GM21447 (cell line): Measurements from ENCODE around the gene IGIP.
A peak's percentile ranks its signal among the peaks of the same experiment; 100 is the strongest.
"Not testable (repeated sequence)": the region's sequence is repeated elsewhere in the genome, so short reads cannot be mapped to it uniquely, and the experiment has no call there.

Experiments
- ATAC-seq: cut with Tn5 transposase; IDR thresholded peaks from one replicate; pipeline ENCODE4 v1.9.1; 2021; ENCODE audit not compliant: unreplicated experiment

Gene IGIP

DNA sequence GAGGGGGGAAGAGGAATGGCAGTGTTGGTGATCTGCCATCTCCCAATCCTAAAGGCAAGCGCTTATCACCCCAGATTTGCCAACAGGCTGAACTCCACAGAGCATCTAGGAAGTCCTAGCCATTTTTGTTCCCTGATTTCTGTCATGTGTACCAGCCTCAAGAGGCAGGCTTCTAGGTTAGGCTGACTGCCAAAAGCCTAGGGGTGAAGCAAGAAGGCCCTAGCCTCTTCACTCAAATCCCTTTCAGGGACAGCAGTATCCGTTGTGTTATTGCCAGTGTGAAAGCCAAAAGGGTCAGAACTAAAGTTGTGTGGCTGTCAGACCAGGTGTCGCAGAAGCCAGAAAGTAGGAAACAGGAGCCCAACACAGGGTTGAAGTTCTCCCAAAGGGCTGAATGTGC is 14.7 kb downstream of the IGIP start:
- no peak for ATAC-seq

DNA sequence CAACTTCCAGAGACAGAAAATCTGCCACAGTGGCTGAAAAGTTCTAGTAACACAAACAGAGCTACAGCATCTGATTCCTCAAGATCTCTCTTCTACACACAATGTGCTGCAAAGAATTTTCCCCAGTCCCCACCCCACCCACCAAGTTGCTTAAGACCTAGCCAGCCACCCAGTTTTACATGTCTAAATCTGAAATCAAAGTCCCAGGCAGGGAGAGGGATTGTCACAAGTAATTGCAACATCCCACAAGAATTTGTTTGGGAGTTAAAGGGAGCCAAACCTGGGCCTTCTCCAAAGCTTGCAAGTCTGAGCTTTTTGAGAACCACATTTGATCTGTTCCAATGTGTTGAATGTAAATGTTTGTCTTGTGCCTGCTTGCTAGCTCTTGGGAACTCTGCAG is 15.5 kb downstream of the IGIP start:
- no peak for ATAC-seq

GRCh38 chr5:140142246-140142645 is 16.5 kb downstream of the IGIP start:
- ATAC-seq = no peak

DNA sequence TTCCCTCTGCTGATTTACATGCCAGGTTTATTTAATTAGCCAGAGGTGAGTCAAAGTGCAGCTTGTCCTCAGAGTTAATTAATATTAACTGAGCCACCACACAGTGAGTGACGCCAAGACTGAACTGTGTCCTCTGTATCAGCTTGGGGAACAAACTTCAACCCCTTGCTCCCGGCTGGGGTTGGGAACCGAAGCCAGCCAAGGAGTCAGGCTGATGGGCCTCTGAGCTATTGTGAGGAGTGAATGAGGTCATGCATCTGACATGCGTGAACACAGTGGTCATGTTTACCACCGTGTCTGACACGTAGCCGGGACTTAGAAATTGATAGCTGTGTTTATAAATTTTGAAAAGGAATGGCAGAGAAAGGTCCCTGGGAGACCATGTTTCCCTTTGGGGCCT is 17.1 kb downstream of the IGIP start:
- no peak for ATAC-seq

DNA sequence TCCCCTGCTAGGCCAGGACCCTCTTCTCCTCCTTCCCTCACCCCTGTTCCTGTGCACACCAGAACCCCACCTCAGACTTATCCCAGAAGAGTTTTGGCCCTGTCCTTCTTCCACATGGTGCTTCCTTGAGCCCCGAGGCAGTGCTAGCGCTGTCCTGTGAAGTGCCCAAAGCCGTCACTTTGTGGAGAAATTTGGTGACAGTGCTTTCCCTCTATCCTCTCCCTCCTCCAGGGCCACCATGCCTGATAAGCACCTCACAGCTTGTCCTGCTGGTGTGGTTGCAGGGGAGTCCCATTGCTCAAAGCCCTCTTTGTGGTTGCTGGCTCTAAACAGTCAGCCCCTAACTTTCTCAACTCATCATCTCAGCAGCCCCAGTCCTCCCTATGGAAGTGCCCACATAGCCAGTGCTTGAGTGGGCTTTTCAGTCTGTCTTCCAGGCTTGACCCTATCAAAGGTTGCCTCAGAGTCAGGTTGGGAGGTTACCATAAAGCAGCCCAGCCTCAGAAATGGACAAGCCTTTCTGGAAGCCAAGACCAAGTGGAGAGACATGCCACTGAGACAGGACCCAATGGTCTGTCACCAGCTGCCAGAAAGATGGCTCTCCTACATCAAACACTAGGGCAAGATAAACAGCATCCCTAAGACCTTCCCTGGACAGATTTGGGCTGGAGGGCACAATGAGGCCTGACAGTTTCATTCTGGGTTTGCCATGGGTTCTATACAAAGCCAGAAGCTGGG is 18.0 kb downstream of the IGIP start:
- peak; percentile 15 for ATAC-seq

GRCh38 chr5:140145256-140145655 is 19.5 kb downstream of the IGIP start:
- no peak for ATAC-seq

- peak; percentile 60 for ATAC-seq
These were observed 20.2 kb downstream of the IGIP start for GRCh38 chr5:140145818-140146522.

DNA sequence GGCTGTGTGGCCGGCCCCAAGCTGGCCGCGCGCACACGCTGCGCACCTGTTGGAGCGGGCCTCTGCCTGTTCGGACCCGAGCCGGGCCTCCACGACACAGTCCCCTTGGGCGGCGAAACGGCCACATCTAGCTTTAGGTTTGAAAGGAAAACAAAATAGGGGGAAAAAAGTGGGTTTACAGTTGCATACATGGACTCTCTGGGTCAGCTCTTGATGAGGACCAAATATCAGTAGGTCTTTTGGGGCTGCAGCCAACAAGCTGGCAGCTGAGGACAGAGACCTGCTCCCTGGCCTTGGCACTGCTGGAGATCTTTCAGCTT is 20.7 kb downstream of the IGIP start:
- ATAC-seq = no peak

- ATAC-seq = no peak
These were observed 21.7 kb downstream of the IGIP start for GRCh38 chr5:140147460-140147859.

DNA sequence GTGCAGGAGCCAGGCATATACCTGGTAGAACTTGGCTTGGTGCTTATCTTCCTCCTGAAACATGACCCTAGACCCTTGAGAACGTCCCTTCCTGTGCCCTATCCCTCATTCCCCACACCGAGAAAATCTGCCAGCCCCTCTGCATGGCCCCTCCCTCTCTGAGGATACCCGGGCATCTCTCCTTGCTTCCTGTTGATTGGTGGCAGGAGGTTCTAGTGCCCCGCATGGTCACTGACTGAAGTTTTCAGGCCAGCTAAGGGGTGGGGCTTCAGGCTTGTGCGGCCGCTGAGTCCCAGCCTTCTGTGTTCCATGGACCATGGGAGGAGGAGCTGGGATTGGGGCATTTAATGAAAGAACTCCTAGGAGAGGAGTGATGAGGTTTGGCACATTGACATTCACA is 22.8 kb downstream of the IGIP start:
- no peak for ATAC-seq

GRCh38 chr5:140150201-140150600 is 24.5 kb downstream of the IGIP start:
- ATAC-seq = no peak

- ATAC-seq = no peak
These were observed 25.6 kb downstream of the IGIP start for GRCh38 chr5:140151144-140152021.

GRCh38 chr5:140152022-140152999 is 26.6 kb downstream of the IGIP start:
- ATAC-seq = no peak

DNA sequence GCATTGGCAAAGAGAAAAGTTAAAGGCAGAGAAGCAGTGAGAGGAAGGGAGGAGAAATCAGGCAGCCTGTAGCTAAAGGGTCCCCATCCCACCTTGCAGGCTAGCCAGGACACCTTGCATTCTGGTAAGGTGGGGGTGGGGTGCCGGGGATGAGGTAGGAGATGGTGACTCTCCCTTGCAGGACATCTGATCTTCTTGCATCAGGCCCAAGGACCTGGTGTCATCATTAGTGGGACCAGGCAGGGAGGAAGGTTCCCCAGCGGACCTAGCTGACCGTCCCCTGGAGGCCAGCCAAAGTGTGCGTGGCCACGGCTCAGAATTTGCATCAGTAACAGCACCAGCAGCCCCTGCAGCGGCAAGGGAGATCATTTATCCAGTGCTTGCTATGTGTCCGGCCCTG is 27.5 kb downstream of the IGIP start:
- no peak for ATAC-seq

- no peak for ATAC-seq
These were observed 28.2 kb downstream of the IGIP start for GRCh38 chr5:140153905-140154304.

GRCh38 chr5:140154710-140155381 is 29.1 kb downstream of the IGIP start:
- ATAC-seq = not testable (repeated sequence)

DNA sequence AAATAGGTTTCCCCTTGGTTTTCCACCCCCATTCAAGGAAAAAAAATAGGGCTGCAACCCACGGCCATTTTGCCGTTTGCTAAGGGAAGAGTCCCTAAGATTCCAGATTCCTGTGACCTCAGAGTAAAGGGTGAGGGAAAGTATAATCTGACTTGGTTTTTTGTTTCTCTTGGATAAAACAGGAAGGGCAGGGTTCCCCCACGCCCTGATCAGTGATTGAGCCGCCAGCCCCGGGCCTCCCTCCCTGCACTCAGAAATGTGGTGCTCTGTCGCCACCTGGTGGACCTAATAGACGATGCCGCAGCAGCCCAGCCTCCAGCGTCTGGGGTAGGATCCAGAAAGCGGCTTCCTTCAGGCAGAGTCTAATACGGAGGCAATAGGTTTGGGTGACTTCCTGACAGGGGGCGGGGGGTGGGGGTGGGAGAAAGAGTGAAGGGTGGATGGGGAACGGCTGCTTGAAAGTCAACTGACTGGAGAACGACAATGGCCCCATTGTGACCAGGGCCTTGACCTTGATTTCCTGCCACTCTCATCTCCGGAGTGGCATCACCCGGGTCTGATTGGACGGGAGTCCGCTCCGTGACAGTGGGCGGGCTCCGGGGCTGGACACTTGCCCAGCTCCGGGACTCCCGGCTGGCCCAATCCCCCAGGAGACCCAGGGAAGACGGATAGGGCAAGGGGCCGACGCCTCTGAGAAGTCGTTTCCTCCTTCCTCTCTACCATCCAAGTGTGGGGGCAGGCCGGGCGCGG is 31.5 kb downstream of the IGIP start:
- peak; percentile 99 for ATAC-seq

DNA sequence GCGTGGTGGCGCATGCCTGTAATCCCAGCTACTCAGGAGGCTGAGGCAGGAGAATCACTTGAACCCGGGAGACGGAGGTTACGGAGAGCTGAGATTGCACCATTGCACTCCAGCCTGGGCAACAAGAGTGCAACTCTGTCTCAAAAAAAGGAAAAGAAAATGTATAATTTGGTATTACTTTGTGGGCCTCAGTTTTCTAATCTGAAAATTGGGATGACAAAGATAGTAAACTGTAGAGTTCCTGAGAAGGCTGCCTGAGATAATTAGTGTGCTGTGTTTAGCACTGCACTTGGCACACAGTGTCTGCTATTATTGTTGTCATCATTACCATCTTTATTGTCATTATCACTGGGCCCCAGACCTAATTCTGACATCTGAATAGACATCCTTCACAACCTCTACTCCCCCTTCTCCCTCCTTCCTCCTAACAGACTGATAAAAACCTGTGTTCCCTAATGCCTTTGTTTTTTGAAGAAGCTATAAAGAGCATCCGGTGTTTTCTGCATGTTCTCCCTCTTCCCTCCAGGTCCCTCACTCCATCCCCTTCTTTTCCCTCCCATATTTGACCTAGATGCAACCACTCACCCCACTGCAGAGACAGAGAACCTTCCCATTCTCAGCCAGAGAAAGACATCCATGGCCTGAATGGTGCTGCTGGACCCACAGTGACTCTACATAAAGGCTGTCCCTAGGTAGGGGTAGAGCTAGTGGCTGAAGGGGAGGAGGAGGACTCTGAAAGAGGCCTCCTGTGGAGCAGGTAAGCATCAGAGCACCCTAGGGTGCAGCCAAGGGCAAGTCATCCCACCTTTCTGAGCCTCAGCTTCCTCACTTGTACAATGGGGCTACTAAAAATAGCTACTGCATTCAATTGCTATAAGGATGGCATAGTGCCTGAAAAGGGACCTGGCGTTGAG is 33.5 kb downstream of the IGIP start:
- ATAC-seq = no peak
